HUES64 (cell line): ENCODE data around the gene POLR3E.

ENCODE experiments used
- H3K27ac ChIP-seq: 2 replicates; pipeline ENCODE4 v1.7.0; 2013; ENCODE audit warnings: low read depth, low read length, inconsistent platforms
- H3K27me3 ChIP-seq: 2 replicates; pipeline ENCODE4 v1.6.1; 2013; ENCODE audit warnings: mild to moderate bottlenecking, low read length; ENCODE audit not compliant: insufficient read depth
- H3K36me3 ChIP-seq: 2 replicates; pipeline ENCODE4 v1.6.1; 2013; ENCODE audit warnings: mild to moderate bottlenecking, low read length; ENCODE audit not compliant: insufficient read depth
- H3K4me1 ChIP-seq: 2 replicates; pipeline ENCODE4 v1.6.1; 2013; ENCODE audit warnings: mild to moderate bottlenecking, low read length, moderate library complexity; ENCODE audit not compliant: insufficient read depth
- H3K4me3 ChIP-seq: 2 replicates; pipeline ENCODE4 v1.5.1; 2013; ENCODE audit warnings: mild to moderate bottlenecking, low read length, moderate library complexity
- H3K9ac ChIP-seq: 2 replicates; pipeline ENCODE4 v1.6.1; 2013; ENCODE audit warnings: mild to moderate bottlenecking, low read depth, low read length
- H3K9me3 ChIP-seq: 2 replicates; pipeline ENCODE4 v1.6.1; 2013; ENCODE audit warnings: low read depth, low read length; ENCODE audit not compliant: insufficient read depth
- WGBS: fragments of 150-250, 120-280 bp; methylation state at CpG from one replicate; pipeline ENCODE4 v1.1.7; 2013; ENCODE audit warnings: missing lambda C conversion rate; 5-methylcytosine and 5-hydroxymethylcytosine counted together

POLR3E gene

GRCh38 chr16:22308824-22309520 is 11.8 kb downstream of the POLR3E start:
- 96% methylated on average over 24 of the region's 24 CpGs for WGBS
- H3K9ac ChIP-seq: no peak overlapping the region
- H3K4me1 ChIP-seq: no peaks in the 10 kb centered on the region
- H3K36me3 ChIP-seq: peaks cover 95% of the 10 kb centered on the region
- no peaks in the 10 kb centered on the region for H3K27me3 ChIP-seq
- H3K9me3 ChIP-seq: no peaks in the 10 kb centered on the region
- H3K4me3 ChIP-seq: no peak overlapping the region
- no peak overlapping the region for H3K27ac ChIP-seq

- H3K27ac ChIP-seq: no peak overlapping the region
- no peaks in the 10 kb centered on the region for H3K4me1 ChIP-seq
- no peak overlapping the region for H3K4me3 ChIP-seq
- WGBS: 95% methylated on average over 4 of the region's 4 CpGs
- peaks cover 95% of the 10 kb centered on the region for H3K36me3 ChIP-seq
- H3K9ac ChIP-seq: no peak overlapping the region
- no peaks in the 10 kb centered on the region for H3K9me3 ChIP-seq
- H3K27me3 ChIP-seq: no peaks in the 10 kb centered on the region
Measured at GRCh38 chr16:22311520-22311919, 14.3 kb downstream of the POLR3E start.

- Histone ChIP-seq H3K27ac (no peak overlapping the region), H3K4me1 (no peaks in the 10 kb centered on the region), H3K9ac (no peak overlapping the region), H3K4me3 (no peak overlapping the region), H3K36me3 (peaks cover 93% of the 10 kb centered on the region), H3K27me3 (no peaks in the 10 kb centered on the region), H3K9me3 (no peaks in the 10 kb centered on the region)
- WGBS: 92% methylated on average over 23 of the region's 23 CpGs
Measured at GRCh38 chr16:22312897-22313781, 15.9 kb downstream of the POLR3E start.

DNA sequence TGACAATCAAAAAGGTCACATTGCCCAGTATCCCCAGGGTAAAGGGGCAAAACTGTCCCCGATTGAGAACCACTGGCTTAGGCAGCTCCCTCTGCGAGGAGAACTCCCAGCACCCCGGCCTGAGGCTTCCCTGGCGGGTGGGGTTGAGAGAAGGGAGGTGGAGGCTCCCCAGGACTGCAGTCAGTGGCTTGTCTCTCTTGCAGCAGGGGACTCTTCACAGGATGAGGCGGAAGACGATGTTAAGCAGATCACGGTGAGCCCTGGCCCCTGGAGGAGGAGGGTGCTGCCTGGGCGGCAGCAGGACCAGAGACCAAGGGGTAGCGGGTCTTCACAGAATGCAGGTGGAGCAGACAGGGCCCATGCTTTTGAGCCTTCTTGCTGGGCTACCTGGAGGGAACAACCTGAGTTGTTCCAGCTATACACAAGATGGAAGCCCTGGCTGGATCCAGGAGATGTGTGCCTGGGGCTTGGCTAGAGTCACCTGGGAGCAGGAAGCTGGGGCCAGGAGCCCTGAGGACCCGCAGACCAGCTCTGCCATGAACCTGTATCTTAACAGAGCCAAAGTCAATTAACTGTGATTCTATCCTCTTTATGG is 16.8 kb downstream of the POLR3E start:
- 98% methylated on average over 10 of the region's 10 CpGs for WGBS
- H3K9ac ChIP-seq: no peak overlapping the region
- H3K27ac ChIP-seq: no peak overlapping the region
- peaks cover 92% of the 10 kb centered on the region for H3K36me3 ChIP-seq
- no peak overlapping the region for H3K4me3 ChIP-seq
- no peaks in the 10 kb centered on the region for H3K4me1 ChIP-seq
- H3K27me3 ChIP-seq: no peaks in the 10 kb centered on the region
- no peaks in the 10 kb centered on the region for H3K9me3 ChIP-seq

GRCh38 chr16:22314661-22315626 is 17.7 kb downstream of the POLR3E start:
- Histone ChIP-seq H3K4me1 (no peaks in the 10 kb centered on the region), H3K27me3 (no peaks in the 10 kb centered on the region), H3K27ac (no peak overlapping the region), H3K9me3 (no peaks in the 10 kb centered on the region), H3K9ac (no peak overlapping the region), H3K36me3 (peaks cover 91% of the 10 kb centered on the region), H3K4me3 (no peak overlapping the region)
- 95% methylated on average over 37 of the region's 37 CpGs for WGBS

DNA sequence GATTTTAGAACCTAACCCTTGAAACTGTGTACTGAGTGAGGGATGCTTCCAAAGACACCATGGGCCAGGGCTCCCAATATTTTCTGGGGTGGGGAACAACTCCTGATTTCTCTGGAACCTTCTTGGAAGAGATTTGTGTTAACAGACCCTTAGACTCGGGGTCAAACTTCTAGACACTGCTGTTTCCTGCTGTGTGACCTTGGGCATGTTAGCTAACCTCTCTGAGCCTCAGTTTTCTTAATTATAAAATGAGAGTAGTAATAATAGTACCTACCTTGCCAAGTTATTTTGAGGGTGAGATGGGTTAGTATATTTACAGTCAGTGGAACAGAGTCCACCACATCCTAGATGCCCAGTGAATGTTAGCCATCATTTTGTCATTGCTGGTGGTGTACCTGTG is 18.8 kb downstream of the POLR3E start:
- H3K9ac ChIP-seq: no peak overlapping the region
- no peak overlapping the region for H3K4me3 ChIP-seq
- no peak overlapping the region for H3K27ac ChIP-seq
- H3K36me3 ChIP-seq: peaks cover 93% of the 10 kb centered on the region
- H3K9me3 ChIP-seq: no peaks in the 10 kb centered on the region
- H3K27me3 ChIP-seq: no peaks in the 10 kb centered on the region
- WGBS: 87% methylated on average over 1 of the region's 1 CpG
- no peaks in the 10 kb centered on the region for H3K4me1 ChIP-seq

- H3K27ac ChIP-seq: no peak overlapping the region
- no peak overlapping the region for H3K4me3 ChIP-seq
- H3K27me3 ChIP-seq: no peaks in the 10 kb centered on the region
- H3K9me3 ChIP-seq: no peaks in the 10 kb centered on the region
- WGBS: 95% methylated on average over 8 of the region's 9 CpGs
- no peaks in the 10 kb centered on the region for H3K4me1 ChIP-seq
- H3K36me3 ChIP-seq: peaks cover 92% of the 10 kb centered on the region
- H3K9ac ChIP-seq: no peak overlapping the region
Measured at GRCh38 chr16:22316411-22316811, 19.2 kb downstream of the POLR3E start.

- Histone ChIP-seq H3K4me3 (no peak overlapping the region), H3K27ac (no peak overlapping the region), H3K9me3 (no peaks in the 10 kb centered on the region), H3K36me3 (peaks cover 92% of the 10 kb centered on the region), H3K9ac (no peak overlapping the region), H3K27me3 (no peaks in the 10 kb centered on the region), H3K4me1 (no peaks in the 10 kb centered on the region)
- WGBS: 92% methylated on average over 17 of the region's 17 CpGs
Measured at GRCh38 chr16:22317001-22317530, 19.9 kb downstream of the POLR3E start.

- Histone ChIP-seq H3K4me1 (no peaks in the 10 kb centered on the region), H3K36me3 (peaks cover 92% of the 10 kb centered on the region), H3K27me3 (no peaks in the 10 kb centered on the region), H3K9ac (no peak overlapping the region), H3K4me3 (no peak overlapping the region), H3K27ac (no peak overlapping the region), H3K9me3 (no peaks in the 10 kb centered on the region)
- WGBS: 95% methylated on average over 6 of the region's 6 CpGs
Measured at GRCh38 chr16:22317625-22318024, 20.4 kb downstream of the POLR3E start.

DNA sequence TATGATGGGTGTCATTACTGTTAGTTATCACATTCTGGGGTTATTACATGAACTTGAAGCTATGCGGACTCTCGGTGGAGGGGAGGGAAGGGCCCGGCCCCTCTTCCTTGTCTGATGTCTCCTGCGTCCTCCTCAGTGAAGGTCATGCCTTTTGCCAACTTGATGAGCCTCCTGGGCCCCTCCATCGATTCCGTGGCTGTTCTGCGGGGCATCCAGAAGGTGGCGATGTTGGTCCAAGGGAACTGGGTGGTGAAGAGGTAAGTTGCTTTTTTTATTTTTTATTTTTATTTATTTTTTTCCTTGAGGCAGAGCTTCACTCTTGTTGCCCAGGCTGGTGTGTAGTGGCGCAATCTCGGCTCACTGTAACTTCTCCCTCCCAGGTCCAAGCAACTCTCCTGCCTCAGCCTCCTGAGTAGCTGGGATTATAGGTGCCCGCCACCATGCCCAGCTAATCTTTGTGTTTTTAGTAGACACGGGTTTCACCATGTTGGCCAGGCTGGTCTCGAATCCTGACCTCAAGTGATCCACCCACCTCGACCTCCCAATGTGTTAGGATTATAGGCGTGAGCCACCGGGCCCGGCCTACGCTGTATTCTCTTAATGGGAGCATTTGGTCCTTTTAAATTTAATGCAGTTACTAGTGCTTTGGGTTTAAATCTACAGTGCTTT is 21.6 kb downstream of the POLR3E start:
- H3K4me3 ChIP-seq: no peak overlapping the region
- no peak overlapping the region for H3K27ac ChIP-seq
- WGBS: 95% methylated on average over 17 of the region's 18 CpGs
- H3K27me3 ChIP-seq: no peaks in the 10 kb centered on the region
- no peaks in the 10 kb centered on the region for H3K9me3 ChIP-seq
- peaks cover 89% of the 10 kb centered on the region for H3K36me3 ChIP-seq
- no peak overlapping the region for H3K9ac ChIP-seq
- H3K4me1 ChIP-seq: no peaks in the 10 kb centered on the region
